AG08395 (cell line): Measurements from ENCODE around the gene CORIN.
A peak's percentile ranks its signal among the peaks of the same experiment; 100 is the strongest.

ENCODE experiments used
- DNase-seq: peaks from one replicate; pipeline ENCODE4 v3.0.0; 2012; ENCODE audit warnings: mixed read lengths, low spot score

The CORIN gene

GRCh38 chr4:47837908-47838294 is at the start of gene CORIN:
CORIN (minus strand) TSS chr4:47838067; CDS start chr4:47837949, 118 bp downstream.
- DNase-seq, result no peak

GRCh38 chr4:47882228-47882627 is 44.4 kb upstream of the CORIN start:
- no peak for DNase-seq

GRCh38 chr4:47879458-47879857 is 41.6 kb upstream of the CORIN start:
- DNase-seq, result no peak

- no peak for DNase-seq
Measured at GRCh38 chr4:47876784-47877546, 39.1 kb upstream of the CORIN start.

GRCh38 chr4:47876310-47876709 is 38.4 kb upstream of the CORIN start:
- no peak for DNase-seq

GRCh38 chr4:47873877-47874541 is 36.1 kb upstream of the CORIN start:
- no peak for DNase-seq

GRCh38 chr4:47863486-47863885 is 25.6 kb upstream of the CORIN start:
- DNase-seq, result no peak

GRCh38 chr4:47862297-47862696 is 24.4 kb upstream of the CORIN start:
- DNase-seq, result peak; percentile 35

GRCh38 chr4:47860305-47860704 is 22.4 kb upstream of the CORIN start:
- no peak for DNase-seq

- DNase-seq, result no peak
Measured at GRCh38 chr4:47858006-47858405, 20.1 kb upstream of the CORIN start.

- no peak for DNase-seq
Measured at GRCh38 chr4:47856713-47857112, 18.8 kb upstream of the CORIN start.

GRCh38 chr4:47855350-47855749 is 17.5 kb upstream of the CORIN start:
- peak; percentile 51 for DNase-seq

GRCh38 chr4:47852136-47852535 is 14.3 kb upstream of the CORIN start:
- no peak for DNase-seq

- no peak for DNase-seq
Measured at GRCh38 chr4:47849466-47849865, 11.6 kb upstream of the CORIN start.

- no peak for DNase-seq
Measured at GRCh38 chr4:47848041-47848440, 10.2 kb upstream of the CORIN start.

GRCh38 chr4:47842985-47843384 is 5.1 kb upstream of the CORIN start:
- no peak for DNase-seq

GRCh38 chr4:47840291-47840690 is 2.4 kb upstream of the CORIN start:
- no peak for DNase-seq

- no peak for DNase-seq
Measured at GRCh38 chr4:47839259-47839658, 1.4 kb upstream of the CORIN start.

GRCh38 chr4:47838445-47838844 is 578 bp upstream of the CORIN start:
- no peak for DNase-seq

GRCh38 chr4:47837094-47837907 is 566 bp downstream of the CORIN start:
- peak; percentile 12 for DNase-seq

- peak; percentile 87 for DNase-seq
Measured at GRCh38 chr4:47836641-47837093, 1.2 kb downstream of the CORIN start.

- DNase-seq, result no peak
Measured at GRCh38 chr4:47835494-47835893, 2.4 kb downstream of the CORIN start.
